Mesangial cell (primary cell): ENCODE results near the gene CHI3L2. TPM values are rescaled to one million over a fixed set of nuclear protein-coding genes. Genes with fewer than 3 reads are reported as not detected.

Experiments used
- total RNA-seq: library from RNA; depleted of rRNA; stranded (reverse); fragments of >200 nt; gene quantifications from 2 replicates; pipeline ENCODE4 v1.2.3, GENCODE V29; 2015

CHI3L2 gene, protein sequence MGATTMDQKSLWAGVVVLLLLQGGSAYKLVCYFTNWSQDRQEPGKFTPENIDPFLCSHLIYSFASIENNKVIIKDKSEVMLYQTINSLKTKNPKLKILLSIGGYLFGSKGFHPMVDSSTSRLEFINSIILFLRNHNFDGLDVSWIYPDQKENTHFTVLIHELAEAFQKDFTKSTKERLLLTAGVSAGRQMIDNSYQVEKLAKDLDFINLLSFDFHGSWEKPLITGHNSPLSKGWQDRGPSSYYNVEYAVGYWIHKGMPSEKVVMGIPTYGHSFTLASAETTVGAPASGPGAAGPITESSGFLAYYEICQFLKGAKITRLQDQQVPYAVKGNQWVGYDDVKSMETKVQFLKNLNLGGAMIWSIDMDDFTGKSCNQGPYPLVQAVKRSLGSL
- total RNA-seq = not detected in 2 replicates

DNA sequence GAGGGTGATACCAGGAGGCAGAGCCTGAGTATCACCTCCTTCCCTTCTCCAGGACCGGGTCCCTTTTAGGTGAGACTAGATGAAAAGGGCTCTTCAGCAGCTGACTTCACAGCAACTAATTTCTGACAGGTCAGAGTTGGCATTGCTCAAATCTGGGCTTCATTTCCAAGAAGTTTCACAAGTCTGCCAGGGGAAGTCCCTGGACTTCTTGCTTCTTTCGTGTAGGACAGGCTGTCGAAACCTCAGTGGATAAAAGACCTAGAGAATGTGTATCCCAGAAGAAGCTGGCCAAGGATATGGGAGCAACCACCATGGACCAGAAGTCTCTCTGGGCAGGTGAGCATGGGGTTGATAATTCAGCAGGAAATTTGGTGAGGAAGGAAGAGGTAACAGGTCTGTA lies at the start of gene CHI3L2:
Gene CHI3L2 (plus strand): TSS at position 280 of the 400 bp plus-strand sequence. CDS start 17 bp downstream, at position 297.

DNA sequence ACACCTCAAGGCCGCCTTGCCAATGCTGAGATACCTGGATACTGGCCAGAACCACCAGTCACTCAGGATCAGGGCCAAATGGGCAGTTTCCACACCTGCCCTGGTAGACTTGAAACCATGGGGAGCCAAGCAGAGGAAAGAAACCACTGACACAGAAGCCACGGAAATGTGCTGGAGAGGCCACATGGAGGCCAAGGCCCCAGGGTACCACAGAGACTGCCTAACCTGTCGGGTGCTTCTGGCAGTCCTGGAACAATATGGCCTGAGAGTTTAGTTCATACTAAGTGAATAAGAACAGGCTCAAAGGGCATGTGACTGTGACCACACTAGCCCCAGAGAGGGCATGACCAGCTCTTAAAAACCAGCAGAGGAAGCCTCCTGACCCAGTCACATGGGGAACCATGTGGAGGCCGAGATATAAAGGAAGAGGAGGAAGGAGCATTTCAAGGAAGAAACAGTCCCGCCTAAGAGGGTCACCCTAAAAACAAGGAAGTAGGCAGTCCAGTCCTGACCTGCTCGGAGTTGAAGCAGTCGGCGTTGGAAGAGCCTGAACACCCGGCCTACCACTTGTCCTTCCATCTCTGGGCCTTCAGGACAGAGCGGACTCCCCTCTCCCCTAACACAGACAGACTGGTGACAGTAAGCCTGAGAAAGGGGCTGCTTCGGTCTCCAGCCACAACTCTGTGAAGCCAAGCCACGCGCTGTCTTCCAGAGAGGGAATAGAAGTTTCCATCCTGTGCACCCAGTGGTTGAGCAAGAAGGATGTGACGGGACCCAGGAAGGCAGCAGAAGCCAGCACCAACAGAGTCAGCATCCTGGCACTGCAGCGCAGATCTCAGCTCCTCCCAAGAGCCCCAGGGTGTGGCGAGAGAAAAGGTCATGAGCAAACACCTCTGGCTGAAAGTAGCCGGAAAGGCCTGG lies 27.4 kb upstream of the CHI3L2 start, which contains the start of gene DENND2D:
Gene DENND2D (minus strand): TSS at position 766 of the 921 bp plus-strand sequence. CDS start 187 bp downstream, at position 579.

DNA sequence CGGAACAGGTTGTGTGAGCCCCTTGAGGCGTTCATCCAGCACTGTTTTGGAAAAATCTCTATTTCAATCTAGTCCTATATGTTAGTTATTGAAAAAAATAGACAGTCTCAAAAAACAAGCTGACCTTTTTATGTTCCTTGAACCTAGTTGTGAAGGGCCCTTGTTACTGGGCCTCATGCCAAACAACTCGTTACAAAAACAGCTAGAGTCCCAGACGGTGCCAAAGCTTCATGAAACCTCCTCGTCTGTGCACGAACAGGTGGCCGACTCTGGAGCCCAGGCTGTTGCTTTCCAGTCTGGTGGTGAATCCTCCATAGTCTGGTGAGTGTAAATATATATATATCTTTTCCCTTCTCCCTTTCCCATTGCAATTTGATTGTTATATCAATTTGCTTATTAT lies 63.1 kb downstream of the CHI3L2 start, which contains the start of gene CHIA:
Gene CHIA (plus strand): TSS at position 222 of the 400 bp plus-strand sequence. CDS start 19,617 bp downstream, outside the sequence.

Other genes with a start within 250 kb of the CHI3L2 start
- gene DRAM2, start 87.6 kb upstream of the CHI3L2 start, total RNA-seq = 29.0 and 42.5 TPM in 2 replicates
- gene CEPT1, start 87.5 kb upstream of the CHI3L2 start, total RNA-seq = 17.9 and 18.7 TPM in 2 replicates
- 5.4 and 8.5 TPM in 2 replicates for gene DENND2D, start 27.1 kb upstream of the CHI3L2 start, total RNA-seq
- not detected in 2 replicates for gene CHIA, start 63.1 kb downstream of the CHI3L2 start, total RNA-seq
- 0.16 and 1.0 TPM in 2 replicates for gene OVGP1, start 200.0 kb downstream of the CHI3L2 start, total RNA-seq
- 27.0 and 77.1 TPM in 2 replicates for gene WDR77, start 221.5 kb downstream of the CHI3L2 start, total RNA-seq
- 193 and 228 TPM in 2 replicates for gene ATP5PB, start 221.8 kb downstream of the CHI3L2 start, total RNA-seq
- gene C1orf162, start 246.3 kb downstream of the CHI3L2 start, total RNA-seq = under 0.01 TPM in 1 of 2 replicates, not detected in the other